HEK293 (cell line): ENCODE results near the gene STK38.

Source experiments
- CTCF ChIA-PET: fragments of 350-600 bp; formaldehyde crosslinking; extraction: SDS; loops from one replicate; lab custom pipeline; 2021; ENCODE audit warnings: antibody characterized with exemption; lab: Yijun Ruan, JAX
- POLR2A ChIA-PET: fragments of 300-600 bp; formaldehyde crosslinking; extraction: SDS; loops from one replicate; lab custom pipeline; 2020; ENCODE audit warnings: antibody characterized with exemption, inconsistent platforms; lab: Yijun Ruan, JAX
- H3K27ac ChIP-seq: fragments of 200-500 bp; sonication (Bioruptor generic); 2 replicates; pipeline ENCODE4 v1.5.1; 2014; ENCODE audit warnings: low read depth, low read length, control low read depth, inconsistent platforms; ENCODE audit errors: extremely low read depth
- H3K36me3 ChIP-seq, 2 experiments: fragments of 200-500 bp in 1 of 2; sonication (Bioruptor generic) in 1 of 2; 1 replicate in 1 of 2; 2 replicates in 1 of 2; pipeline ENCODE4 v1.5.1; 2014 to 2017; ENCODE audit warnings: inconsistent platforms in 2 of 2, low read length in 2 of 2; ENCODE audit not compliant: control insufficient read depth in 2 of 2, insufficient read depth in 1 of 2
- H3K4me1 ChIP-seq: fragments of 200-500 bp; sonication (Bioruptor generic); 2 replicates; pipeline ENCODE4 v1.5.1; 2014; ENCODE audit warnings: mild to moderate bottlenecking, low read length, inconsistent platforms; ENCODE audit not compliant: control insufficient read depth, insufficient read depth
- H3K4me3 ChIP-seq: 2 replicates; pipeline ENCODE4 v1.5.1; 2011; ENCODE audit warnings: low read depth, mild to moderate bottlenecking, control low read depth, low read length, moderate library complexity
- H3K9me3 ChIP-seq: fragments of 200-500 bp; sonication (Bioruptor generic); 2 replicates; pipeline ENCODE4 v1.5.1; 2014; ENCODE audit warnings: low read depth, low read length, inconsistent platforms; ENCODE audit not compliant: control insufficient read depth, insufficient read depth
- GLI4 ChIP-seq: fragments of 450-650 bp; formaldehyde crosslinking; IDR thresholded peaks from 2 replicates; pipeline ENCODE4 v1.5.1; 2016; ENCODE audit warnings: missing biosample characterization, missing genetic modification characterization
- MEIS1 ChIP-seq: sonication (generic); formaldehyde crosslinking; IDR thresholded peaks from 2 replicates; pipeline ENCODE4 v1.8.1; 2022; ENCODE audit warnings: missing genetic modification reagents, mild to moderate bottlenecking, borderline replicate concordance
- REPIN1 ChIP-seq: fragments of 450-650 bp; formaldehyde crosslinking; IDR thresholded peaks from 2 replicates; pipeline ENCODE4 v1.5.1; 2017; ENCODE audit warnings: missing biosample characterization, missing genetic modification characterization, low read depth
- WT1 ChIP-seq: fragments of 450-650 bp; formaldehyde crosslinking; IDR thresholded peaks from 2 replicates; pipeline ENCODE4 v1.5.1; 2016; ENCODE audit warnings: missing biosample characterization, missing genetic modification characterization
- ZBTB20 ChIP-seq: fragments of 450-650 bp; formaldehyde crosslinking; IDR thresholded peaks from 2 replicates; pipeline ENCODE4 v1.5.1; 2016; ENCODE audit warnings: missing biosample characterization, missing genetic modification characterization
- ZFP3 ChIP-seq: fragments of 450-650 bp; formaldehyde crosslinking; IDR thresholded peaks from 2 replicates; pipeline ENCODE4 v1.5.1; 2016; ENCODE audit warnings: low read depth, missing biosample characterization, missing genetic modification characterization
- ZNF174 ChIP-seq: fragments of 450-650 bp; formaldehyde crosslinking; IDR thresholded peaks from 2 replicates; pipeline ENCODE4 v1.5.0; 2017; ENCODE audit warnings: missing biosample characterization, mild to moderate bottlenecking, missing genetic modification characterization
- ZNF223 ChIP-seq: fragments of 450-650 bp; formaldehyde crosslinking; IDR thresholded peaks from 2 replicates; pipeline ENCODE4 v1.5.1; 2016; ENCODE audit warnings: missing biosample characterization, missing genetic modification characterization
- ZNF350 ChIP-seq: fragments of 450-650 bp; formaldehyde crosslinking; IDR thresholded peaks from 2 replicates; pipeline ENCODE4 v1.5.0; 2017; ENCODE audit warnings: missing biosample characterization, mild to moderate bottlenecking, missing genetic modification characterization
- ZNF423 ChIP-seq: fragments of 450-650 bp; formaldehyde crosslinking; IDR thresholded peaks from 2 replicates; pipeline ENCODE4 v1.5.1; 2016; ENCODE audit warnings: missing biosample characterization, missing genetic modification characterization
- ZNF449 ChIP-seq: fragments of 450-650 bp; formaldehyde crosslinking; IDR thresholded peaks from 2 replicates; pipeline ENCODE4 v1.5.1; 2017; ENCODE audit warnings: missing biosample characterization, mild to moderate bottlenecking, missing genetic modification characterization, moderate library complexity
- ZNF513 ChIP-seq: fragments of 450-650 bp; IDR thresholded peaks from 2 replicates; pipeline ENCODE4 v1.5.1; 2018; ENCODE audit warnings: missing biosample characterization, missing genetic modification characterization
- ZNF514 ChIP-seq: fragments of 450-650 bp; formaldehyde crosslinking; IDR thresholded peaks from 2 replicates; pipeline ENCODE4 v1.5.1; 2016; ENCODE audit warnings: missing biosample characterization, missing genetic modification characterization
- ZNF548 ChIP-seq: fragments of 450-650 bp; formaldehyde crosslinking; IDR thresholded peaks from 2 replicates; pipeline ENCODE4 v1.5.1; 2016; ENCODE audit warnings: missing biosample characterization, missing genetic modification characterization
- ZNF645 ChIP-seq: fragments of 450-650 bp; formaldehyde crosslinking; IDR thresholded peaks from 2 replicates; pipeline ENCODE4; 2016; ENCODE audit warnings: missing biosample characterization, missing genetic modification characterization
- ZNF747 ChIP-seq: fragments of 450-650 bp; formaldehyde crosslinking; IDR thresholded peaks from 2 replicates; pipeline ENCODE4 v1.5.1; 2016; ENCODE audit warnings: missing biosample characterization, missing genetic modification characterization
- ZNF768 ChIP-seq: fragments of 450-650 bp; formaldehyde crosslinking; IDR thresholded peaks from 2 replicates; pipeline ENCODE4 v1.5.1; 2018; ENCODE audit warnings: missing biosample characterization, mild to moderate bottlenecking, missing genetic modification characterization
- ZSCAN18 ChIP-seq: fragments of 450-650 bp; formaldehyde crosslinking; IDR thresholded peaks from 2 replicates; pipeline ENCODE4 v1.5.1; 2016; ENCODE audit warnings: missing biosample characterization, missing genetic modification characterization
- TF ChIP-seq, protein P1 (sequence below): fragments of 450-650 bp; formaldehyde crosslinking; IDR thresholded peaks from 2 replicates; pipeline ENCODE4 v1.5.1; 2016; ENCODE audit warnings: missing biosample characterization, missing genetic modification characterization
- TF ChIP-seq, protein P2 (sequence below): fragments of 450-650 bp; formaldehyde crosslinking; IDR thresholded peaks from 2 replicates; pipeline ENCODE4 v1.5.1; 2016; ENCODE audit warnings: missing biosample characterization, missing genetic modification characterization
- TF ChIP-seq, protein P3 (sequence below): fragments of 450-650 bp; formaldehyde crosslinking; IDR thresholded peaks from 2 replicates; pipeline ENCODE4 v1.5.1; 2017; ENCODE audit warnings: missing biosample characterization, missing genetic modification characterization

The STK38 gene

GRCh38 chr6:36493859-36494258 is 53.4 kb downstream of the STK38 start:
- TF ChIP-seq ZNF747 (tag by site-specific recombination) (no peak), ZNF174 (tag by site-specific recombination) (no peak), MEIS1 (no peak), REPIN1 (tag by site-specific recombination) (no peak), ZSCAN18 (no peak), ZNF223 (tag by site-specific recombination) (no peak), GLI4 (tag by site-specific recombination) (no peak), WT1 (tag by site-specific recombination) (no peak), ZNF423 (no peak), ZNF645 (tag by site-specific recombination) (no peak), ZBTB20 (tag by site-specific recombination) (no peak)
- TF ChIP-seq, protein P1, sequence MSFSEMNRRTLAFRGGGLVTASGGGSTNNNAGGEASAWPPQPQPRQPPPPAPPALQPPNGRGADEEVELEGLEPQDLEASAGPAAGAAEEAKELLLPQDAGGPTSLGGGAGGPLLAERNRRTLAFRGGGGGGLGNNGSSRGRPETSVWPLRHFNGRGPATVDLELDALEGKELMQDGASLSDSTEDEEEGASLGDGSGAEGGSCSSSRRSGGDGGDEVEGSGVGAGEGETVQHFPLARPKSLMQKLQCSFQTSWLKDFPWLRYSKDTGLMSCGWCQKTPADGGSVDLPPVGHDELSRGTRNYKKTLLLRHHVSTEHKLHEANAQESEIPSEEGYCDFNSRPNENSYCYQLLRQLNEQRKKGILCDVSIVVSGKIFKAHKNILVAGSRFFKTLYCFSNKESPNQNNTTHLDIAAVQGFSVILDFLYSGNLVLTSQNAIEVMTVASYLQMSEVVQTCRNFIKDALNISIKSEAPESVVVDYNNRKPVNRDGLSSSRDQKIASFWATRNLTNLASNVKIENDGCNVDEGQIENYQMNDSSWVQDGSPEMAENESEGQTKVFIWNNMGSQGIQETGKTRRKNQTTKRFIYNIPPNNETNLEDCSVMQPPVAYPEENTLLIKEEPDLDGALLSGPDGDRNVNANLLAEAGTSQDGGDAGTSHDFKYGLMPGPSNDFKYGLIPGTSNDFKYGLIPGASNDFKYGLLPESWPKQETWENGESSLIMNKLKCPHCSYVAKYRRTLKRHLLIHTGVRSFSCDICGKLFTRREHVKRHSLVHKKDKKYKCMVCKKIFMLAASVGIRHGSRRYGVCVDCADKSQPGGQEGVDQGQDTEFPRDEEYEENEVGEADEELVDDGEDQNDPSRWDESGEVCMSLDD, result no peak
- TF ChIP-seq, protein P2, sequence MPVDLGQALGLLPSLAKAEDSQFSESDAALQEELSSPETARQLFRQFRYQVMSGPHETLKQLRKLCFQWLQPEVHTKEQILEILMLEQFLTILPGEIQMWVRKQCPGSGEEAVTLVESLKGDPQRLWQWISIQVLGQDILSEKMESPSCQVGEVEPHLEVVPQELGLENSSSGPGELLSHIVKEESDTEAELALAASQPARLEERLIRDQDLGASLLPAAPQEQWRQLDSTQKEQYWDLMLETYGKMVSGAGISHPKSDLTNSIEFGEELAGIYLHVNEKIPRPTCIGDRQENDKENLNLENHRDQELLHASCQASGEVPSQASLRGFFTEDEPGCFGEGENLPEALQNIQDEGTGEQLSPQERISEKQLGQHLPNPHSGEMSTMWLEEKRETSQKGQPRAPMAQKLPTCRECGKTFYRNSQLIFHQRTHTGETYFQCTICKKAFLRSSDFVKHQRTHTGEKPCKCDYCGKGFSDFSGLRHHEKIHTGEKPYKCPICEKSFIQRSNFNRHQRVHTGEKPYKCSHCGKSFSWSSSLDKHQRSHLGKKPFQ, result no peak
- Histone ChIP-seq H3K4me1 (no peaks in the 10 kb centered on the region), H3K4me3 (no peak overlapping the region), H3K9me3 (no peaks in the 10 kb centered on the region), H3K36me3 (peaks cover 20 to 54% of the 10 kb centered on the region in 2 experiments), H3K27ac (no peak overlapping the region)
- POLR2A ChIA-PET, result interaction anchor here (1.5 kb wide), 1 partner anchor 71 kb away, joined by 5 read pairs; no protein-coding TSS in a partner anchor
- CTCF ChIA-PET, result interaction anchor here (1.7 kb wide), 1 partner anchor 10 kb away, joined by 3 read pairs; no protein-coding TSS in a partner anchor

DNA sequence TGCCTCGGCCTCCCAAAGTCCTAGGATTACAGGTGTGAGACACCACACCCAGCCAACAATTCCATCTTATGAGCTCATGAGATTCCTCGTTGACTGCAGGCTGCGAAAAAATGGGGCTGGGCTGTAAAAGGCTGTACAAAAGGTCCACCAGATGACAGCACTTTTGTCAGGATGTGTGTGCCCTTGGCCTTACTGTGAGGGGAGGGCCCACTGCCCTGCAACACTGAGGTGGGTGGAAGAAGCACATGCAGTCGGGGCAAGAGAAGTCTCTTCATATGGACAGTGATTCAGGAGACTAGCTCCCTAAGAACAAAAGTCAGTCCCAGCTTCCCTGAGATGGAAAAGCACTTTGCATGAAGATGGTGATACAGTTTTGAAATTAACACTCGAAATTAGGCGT is 54.0 kb downstream of the STK38 start:
- Histone ChIP-seq H3K27ac (no peak overlapping the region), H3K4me3 (no peak overlapping the region)
- TF ChIP-seq ZNF350 (no peak), ZFP3 (tag by site-specific recombination) (no peak)
- TF ChIP-seq, all 188 proteins: peak for 0
- Histone ChIP-seq H3K4me1 (no peaks in the 10 kb centered on the region), H3K9me3 (no peaks in the 10 kb centered on the region), H3K36me3 (peaks cover 20 to 58% of the 10 kb centered on the region in 2 experiments)
- CTCF ChIA-PET, result no interaction called here
- POLR2A ChIA-PET, result interaction anchor here (0.9 to 1.5 kb wide), 2 partner anchors 16 to 70 kb away, joined by 5 to 9 read pairs; no protein-coding TSS in a partner anchor

- Histone ChIP-seq H3K4me3 (no peak overlapping the region), H3K27ac (no peak overlapping the region), H3K36me3 (peaks cover 16 to 65% of the 10 kb centered on the region in 2 experiments), H3K4me1 (no peaks in the 10 kb centered on the region), H3K9me3 (no peaks in the 10 kb centered on the region)
- CTCF ChIA-PET, result interaction anchor here (0.6 to 0.7 kb wide), 2 partner anchors 63 to 487 kb away, joined by 3 read pairs; no protein-coding TSS in a partner anchor
- POLR2A ChIA-PET, result interaction anchor here (0.6 to 1.5 kb wide), 4 partner anchors 17 to 166 kb away, joined by 5 to 9 read pairs (median 6); no protein-coding TSS in a partner anchor
- TF ChIP-seq, protein P3, sequence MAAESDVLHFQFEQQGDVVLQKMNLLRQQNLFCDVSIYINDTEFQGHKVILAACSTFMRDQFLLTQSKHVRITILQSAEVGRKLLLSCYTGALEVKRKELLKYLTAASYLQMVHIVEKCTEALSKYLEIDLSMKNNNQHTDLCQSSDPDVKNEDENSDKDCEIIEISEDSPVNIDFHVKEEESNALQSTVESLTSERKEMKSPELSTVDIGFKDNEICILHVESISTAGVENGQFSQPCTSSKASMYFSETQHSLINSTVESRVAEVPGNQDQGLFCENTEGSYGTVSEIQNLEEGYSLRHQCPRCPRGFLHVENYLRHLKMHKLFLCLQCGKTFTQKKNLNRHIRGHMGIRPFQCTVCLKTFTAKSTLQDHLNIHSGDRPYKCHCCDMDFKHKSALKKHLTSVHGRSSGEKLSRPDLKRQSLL (tag by site-specific recombination), result no peak
- TF ChIP-seq ZNF449 (tag by site-specific recombination), result no peak
- TF ChIP-seq ZNF548 (tag by site-specific recombination), result no peak
- no peak for TF ChIP-seq ZNF514 (tag by site-specific recombination)
- no peak for TF ChIP-seq ZNF513 (tag by site-specific recombination)
- TF ChIP-seq ZNF768 (tag by site-specific recombination), result no peak
Observed at GRCh38 chr6:36492621-36493020, 54.7 kb downstream of the STK38 start.
